ENCODE data around the gene MLLT6. TPM values are rescaled to one million over a fixed set of nuclear protein-coding genes. Genes with fewer than 3 reads are reported as not detected.

The MLLT6 gene
- total and polyA plus RNA-seq, 10 donors: 27.3 to 244 (median 143) TPM

DNA sequence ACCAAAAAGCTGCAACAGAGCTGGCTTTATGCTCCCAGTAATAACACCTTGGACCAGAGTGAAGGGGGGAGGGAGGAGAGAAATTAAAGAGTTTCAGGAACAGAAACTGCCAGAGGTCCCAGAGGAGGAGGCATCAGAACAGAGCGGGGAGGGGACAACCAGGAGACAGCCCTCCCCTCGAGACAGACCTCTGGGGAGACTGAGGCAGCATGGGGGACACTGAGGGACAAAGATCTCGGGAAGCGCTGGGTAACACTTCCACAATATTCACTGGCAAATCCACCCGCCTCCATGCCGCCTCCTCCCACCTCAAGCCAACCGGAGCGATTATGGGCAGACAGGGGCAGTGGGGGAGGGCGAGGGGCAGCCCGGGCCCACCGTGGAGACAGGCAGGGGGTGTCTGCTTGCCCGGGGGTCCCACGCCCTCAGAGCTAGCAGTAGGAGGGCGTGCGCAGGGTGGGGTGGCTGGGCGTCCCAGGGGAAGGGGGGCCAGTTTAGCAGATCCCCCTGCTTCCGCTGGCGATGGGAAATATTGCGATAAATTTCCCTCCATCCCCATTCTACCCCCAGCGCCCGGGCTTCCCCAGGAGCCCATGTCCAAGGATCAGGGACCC lies 41.9 kb downstream of the MLLT6 start:
- intact Hi-C loops (cut with DNase I; ENCODE audit: low total_unique reads): no loop called here
- peaks cover 45 to 96% (median 72%) of the 10 kb centered on the region in 6 donors for H3K4me1 ChIP-seq
- no peak for DNase-seq

DNA sequence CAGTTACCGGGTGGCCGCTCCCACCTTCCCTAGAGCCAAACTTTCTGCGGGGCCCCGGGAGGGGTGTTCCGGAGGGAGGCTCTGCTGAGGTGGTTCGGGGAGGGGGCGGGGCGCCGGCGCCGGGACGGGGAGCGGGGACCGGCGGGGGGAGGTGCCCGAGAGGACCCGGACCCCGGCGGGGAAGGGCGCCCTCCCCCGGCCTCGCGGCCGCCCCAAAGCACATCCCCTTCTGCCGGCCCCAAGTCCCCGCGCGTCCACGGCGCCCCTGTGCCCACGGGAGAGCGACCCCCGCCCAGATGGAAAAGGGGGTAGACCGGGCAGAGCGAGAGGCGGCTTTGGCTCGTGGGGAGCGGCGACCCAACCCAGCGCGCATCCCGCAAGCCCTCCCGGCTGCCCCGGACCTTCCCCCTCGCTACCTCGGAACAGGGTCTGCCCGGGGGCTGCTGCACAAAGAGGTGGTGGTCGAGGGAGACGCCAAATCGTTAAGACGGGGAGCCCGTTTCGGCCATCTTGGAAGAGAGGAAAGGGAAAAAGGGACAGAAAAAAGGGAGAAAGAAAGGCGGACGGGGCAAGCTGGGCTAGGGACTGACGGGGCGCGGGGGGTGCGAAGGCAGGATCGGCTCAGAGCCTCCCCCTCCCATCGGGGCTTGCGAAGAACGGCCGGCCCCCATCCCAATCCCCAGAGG lies 42.5 kb downstream of the MLLT6 start:
- peaks cover 43 to 93% (median 72%) of the 10 kb centered on the region in 6 donors for H3K4me1 ChIP-seq
- H3K9me3 ChIP-seq: no peaks in the 10 kb centered on the region
- peak overlapping the region; percentile 67 to 96 (median 92) for H3K27ac ChIP-seq
- peak overlapping the region; percentile 54 to 86 (median 58) for H3K4me3 ChIP-seq
- 1 to 3% (median 1%) methylated on average over 37 to 64 of the region's 64 CpGs for WGBS, 5 donors
- H3K36me3 ChIP-seq: no peaks in the 10 kb centered on the region
- peaks cover 0 to 79% (median 41%) of the 10 kb centered on the region in 7 donors for H3K27me3 ChIP-seq (replicated peaks in 1 of 7)
- DNase-seq: no peak
- intact Hi-C loops (cut with DNase I; ENCODE audit: low total_unique reads): no loop called here
- TF ChIP-seq POLR2A (IDR thresholded peaks at IDR 0.05) (no peak), POLR2AphosphoS5 (IDR thresholded peaks at IDR 0.05) (peak in 1 of 3 donors; percentile 32), CTCF (IDR thresholded peaks at IDR 0.05 in 8 of 11, conservative IDR thresholded peaks at IDR 0.05 in 3 of 11) (peak in 1 of 11 experiments; percentile 15)

More for the DNA sequence above, 41.9 kb downstream of the MLLT6 start:
- peak overlapping the region; percentile 54 to 86 (median 58) for H3K4me3 ChIP-seq
- H3K36me3 ChIP-seq: no peaks in the 10 kb centered on the region
- TF ChIP-seq POLR2A (IDR thresholded peaks at IDR 0.05) (no peak), POLR2AphosphoS5 (IDR thresholded peaks at IDR 0.05) (no peak), CTCF (IDR thresholded peaks at IDR 0.05 in 8 of 11, conservative IDR thresholded peaks at IDR 0.05 in 3 of 11) (no peak)
- H3K27me3 ChIP-seq (replicated peaks in 1 of 7): peaks cover 0 to 79% (median 41%) of the 10 kb centered on the region in 7 donors
- H3K27ac ChIP-seq: peak overlapping the region in 5 of 8 donors; percentile 91 to 96 (median 93)
- WGBS, 5 donors: 7 to 12% (median 8%) methylated on average over 10 to 21 of the region's 21 CpGs
- H3K9me3 ChIP-seq: no peaks in the 10 kb centered on the region

DNA sequence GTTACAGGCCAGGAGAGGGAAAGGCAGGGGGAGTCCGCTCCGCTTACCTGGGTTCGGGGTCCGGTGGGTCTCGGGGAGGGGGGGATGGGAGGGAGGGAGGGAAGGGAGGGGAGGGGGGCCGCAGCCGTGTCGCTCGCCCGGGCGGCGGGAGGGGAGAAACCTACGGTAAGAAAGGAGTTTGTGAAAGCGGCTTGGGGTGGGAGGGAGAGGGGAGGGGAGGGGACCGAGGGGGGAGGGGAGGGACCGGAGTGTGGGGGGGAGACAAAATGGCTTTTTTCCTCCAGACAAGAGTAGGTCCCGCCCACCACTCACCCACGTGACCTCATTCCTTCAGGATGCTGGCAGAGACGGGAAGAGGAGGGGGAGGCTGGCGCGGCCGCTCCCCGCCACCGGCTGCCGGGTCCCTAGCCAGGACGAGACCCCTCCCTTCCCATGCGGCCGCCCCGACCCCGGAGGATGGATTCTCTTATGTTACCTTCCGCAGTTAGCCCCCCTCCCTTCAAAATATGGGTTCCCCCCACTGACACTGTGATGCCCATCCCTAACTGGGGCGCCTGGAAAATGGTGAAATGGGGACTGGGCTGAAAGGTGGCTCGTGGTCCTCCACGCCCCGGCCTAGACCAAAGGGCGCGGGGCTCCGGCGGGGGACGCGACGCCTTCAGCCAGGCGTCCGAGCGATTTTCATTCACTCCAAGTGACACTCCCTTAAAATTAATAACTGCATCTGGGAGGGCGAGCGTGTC lies 43.2 kb downstream of the MLLT6 start, which contains the start of gene PCGF2:
Gene PCGF2, minus strand, starts transcription at position 188 of the 743 bp plus-strand sequence. CDS start 7,934 bp downstream, outside the sequence.
- intact Hi-C loops (cut with DNase I; ENCODE audit: low total_unique reads): no loop called here
- no peak for TF ChIP-seq CTCF (IDR thresholded peaks at IDR 0.05 in 8 of 11, conservative IDR thresholded peaks at IDR 0.05 in 3 of 11)
- peak; percentile 39 to 75 (median 72) for TF ChIP-seq POLR2AphosphoS5 (IDR thresholded peaks at IDR 0.05)
- TF ChIP-seq POLR2A (IDR thresholded peaks at IDR 0.05): no peak
- H3K36me3 ChIP-seq: peaks cover 0 to under 1% (median 0%) of the 10 kb centered on the region in 6 donors
- H3K27me3 ChIP-seq (replicated peaks in 1 of 7): peaks cover 0 to 79% (median 41%) of the 10 kb centered on the region in 7 donors
- peaks cover 44 to 92% (median 72%) of the 10 kb centered on the region in 6 donors for H3K4me1 ChIP-seq
- no peaks in the 10 kb centered on the region for H3K9me3 ChIP-seq
- peak within 1 kb of the TSS; percentile 54 to 86 (median 60) for H3K4me3 ChIP-seq
- DNase-seq: peak; percentile 87
- WGBS, 5 donors: 0 to 3% (median 2%) methylated on average over 27 to 44 of the region's 47 CpGs
- peak within 1 kb of the TSS; percentile 77 to 96 (median 92) for H3K27ac ChIP-seq
